Fibroblast of mammary gland (primary cell): ENCODE measurements around the gene LPCAT2.
A peak's percentile ranks its signal among the peaks of the same experiment; 100 is the strongest.

Experiments used
- DNase-seq: peaks from one replicate; pipeline ENCODE4 v3.0.0-alpha.2; 2010; ENCODE audit warnings: low read depth
- H3K4me3 ChIP-seq: 2 replicates; pipeline ENCODE4 v1.5.1; 2011; ENCODE audit warnings: low read depth, mild to moderate bottlenecking, low read length, moderate library complexity; ENCODE audit not compliant: control insufficient read depth
- CTCF ChIP-seq: conservative IDR thresholded peaks from 2 replicates; pipeline ENCODE4 v1.5.1; 2011; ENCODE audit warnings: low read depth, low read length, inconsistent platforms; ENCODE audit not compliant: control insufficient read depth, insufficient read depth

LPCAT2 gene

GRCh38 chr16:55559933-55560516 lies 51.2 kb downstream of the LPCAT2 start:
- TF ChIP-seq CTCF: no peak
- no peak overlapping the region for H3K4me3 ChIP-seq
- DNase-seq: no peak

- TF ChIP-seq CTCF: no peak
- H3K4me3 ChIP-seq: no peak overlapping the region
- no peak for DNase-seq
These were observed 52.5 kb downstream of the LPCAT2 start for GRCh38 chr16:55561319-55561848.

- DNase-seq: peak; percentile 51
- H3K4me3 ChIP-seq: no peak overlapping the region
- TF ChIP-seq CTCF: no peak
These were observed 54.1 kb downstream of the LPCAT2 start for GRCh38 chr16:55562936-55563335.

- DNase-seq: no peak
- H3K4me3 ChIP-seq: no peak overlapping the region
- TF ChIP-seq CTCF: no peak
These were observed 54.9 kb downstream of the LPCAT2 start for GRCh38 chr16:55563797-55564196.

GRCh38 chr16:55565086-55565485 lies 56.2 kb downstream of the LPCAT2 start:
- no peak overlapping the region for H3K4me3 ChIP-seq
- no peak for DNase-seq
- no peak for TF ChIP-seq CTCF

GRCh38 chr16:55566432-55567175 lies 57.7 kb downstream of the LPCAT2 start, which contains the start of gene CAPNS2:
Gene CAPNS2 (plus strand): TSS chr16:55566684. CDS start chr16:55566757, 73 bp downstream.
- no peak within 1 kb of the TSS for H3K4me3 ChIP-seq
- no peak for DNase-seq
- TF ChIP-seq CTCF: no peak

GRCh38 chr16:55567382-55567781 lies 58.5 kb downstream of the LPCAT2 start:
- TF ChIP-seq CTCF: no peak
- DNase-seq: peak; percentile 48

More at GRCh38 chr16:55567382-55567781, 58.5 kb downstream of the LPCAT2 start:
- H3K4me3 ChIP-seq: no peak overlapping the region
